AG08395 (cell line): ENCODE data around the gene PRR18.

Source experiments
- DNase-seq: peaks from one replicate; pipeline ENCODE4 v3.0.0; 2012; ENCODE audit warnings: mixed read lengths, low spot score

PRR18 gene

GRCh38 chr6:166274739-166275370 lies 33.3 kb downstream of the PRR18 start:
- no peak for DNase-seq

- no peak for DNase-seq
These were observed 34.0 kb downstream of the PRR18 start for GRCh38 chr6:166274163-166274562.

- DNase-seq = no peak
These were observed 36.8 kb downstream of the PRR18 start for GRCh38 chr6:166271376-166271765.

- no peak for DNase-seq
These were observed 37.4 kb downstream of the PRR18 start for GRCh38 chr6:166270706-166271375.

- no peak for DNase-seq
These were observed 38.7 kb downstream of the PRR18 start for GRCh38 chr6:166269301-166270039.

GRCh38 chr6:166268431-166268830 lies 39.8 kb downstream of the PRR18 start:
- DNase-seq = no peak

- DNase-seq = no peak
These were observed 40.7 kb downstream of the PRR18 start for GRCh38 chr6:166267526-166267925.

GRCh38 chr6:166266336-166266735 lies 41.9 kb downstream of the PRR18 start:
- no peak for DNase-seq

GRCh38 chr6:166262743-166263515 lies 45.3 kb downstream of the PRR18 start:
- DNase-seq = no peak

- no peak for DNase-seq
These were observed 48.8 kb downstream of the PRR18 start for GRCh38 chr6:166259296-166259977.

GRCh38 chr6:166258854-166259276 lies 49.3 kb downstream of the PRR18 start:
- no peak for DNase-seq

- no peak for DNase-seq
These were observed 50.3 kb downstream of the PRR18 start for GRCh38 chr6:166257911-166258318.
